ENCODE results near the gene MAGI3.

The MAGI3 gene

GRCh38 chr1:113657556-113658063 lies 267.3 kb downstream of the MAGI3 start:
- no peak for DNase-seq (ENCODE audit: low read depth)

GRCh38 chr1:113659035-113659434 lies 268.7 kb downstream of the MAGI3 start:
- no peak for DNase-seq (ENCODE audit: low read depth)

GRCh38 chr1:113659556-113659955 lies 269.2 kb downstream of the MAGI3 start:
- DNase-seq (ENCODE audit: low read depth) = no peak

- DNase-seq (ENCODE audit: low read depth) = no peak
Observed at GRCh38 chr1:113660088-113660487, 269.8 kb downstream of the MAGI3 start.

GRCh38 chr1:113662101-113662500 lies 271.8 kb downstream of the MAGI3 start:
- DNase-seq (ENCODE audit: low read depth) = no peak

GRCh38 chr1:113663165-113663951 lies 273.0 kb downstream of the MAGI3 start:
- DNase-seq (ENCODE audit: low read depth) = no peak

GRCh38 chr1:113665071-113665470 lies 274.8 kb downstream of the MAGI3 start:
- no peak for DNase-seq (ENCODE audit: low read depth)

- no peak for DNase-seq (ENCODE audit: low read depth)
Observed at GRCh38 chr1:113666126-113666525, 275.8 kb downstream of the MAGI3 start.

GRCh38 chr1:113669988-113670387 lies 279.7 kb downstream of the MAGI3 start:
- no peak for DNase-seq (ENCODE audit: low read depth)

- DNase-seq (ENCODE audit: low read depth) = no peak
Observed at GRCh38 chr1:113670650-113671049, 280.3 kb downstream of the MAGI3 start.

- DNase-seq (ENCODE audit: low read depth) = no peak
Observed at GRCh38 chr1:113672491-113672890, 282.2 kb downstream of the MAGI3 start.

- DNase-seq (ENCODE audit: low read depth) = no peak
Observed at GRCh38 chr1:113674591-113674990, 284.3 kb downstream of the MAGI3 start.

GRCh38 chr1:113675302-113675701 lies 285.0 kb downstream of the MAGI3 start:
- no peak for DNase-seq (ENCODE audit: low read depth)

GRCh38 chr1:113676524-113676923 lies 286.2 kb downstream of the MAGI3 start:
- DNase-seq (ENCODE audit: low read depth) = no peak

GRCh38 chr1:113677250-113678158 lies 287.2 kb downstream of the MAGI3 start:
- DNase-seq (ENCODE audit: low read depth) = no peak

- DNase-seq (ENCODE audit: low read depth) = no peak
Observed at GRCh38 chr1:113678159-113678469, 287.8 kb downstream of the MAGI3 start.

- no peak for DNase-seq (ENCODE audit: low read depth)
Observed at GRCh38 chr1:113681596-113682337, 291.5 kb downstream of the MAGI3 start.

- DNase-seq (ENCODE audit: low read depth) = no peak
Observed at GRCh38 chr1:113683384-113684152, 293.3 kb downstream of the MAGI3 start.

- DNase-seq (ENCODE audit: low read depth) = no peak
Observed at GRCh38 chr1:113684153-113684541, 293.8 kb downstream of the MAGI3 start.

GRCh38 chr1:113686891-113687618 lies 296.7 kb downstream of the MAGI3 start:
- no peak for DNase-seq (ENCODE audit: low read depth)

GRCh38 chr1:113691184-113691583 lies 300.9 kb downstream of the MAGI3 start:
- no peak for DNase-seq (ENCODE audit: low read depth)
